ENCODE measurements around the gene SPOCK3. TPM values are rescaled to one million over a fixed set of nuclear protein-coding genes. Genes with fewer than 3 reads are reported as not detected.

SPOCK3 gene
- total RNA-seq, 1 experiment from 2014 or later: not detected

DNA sequence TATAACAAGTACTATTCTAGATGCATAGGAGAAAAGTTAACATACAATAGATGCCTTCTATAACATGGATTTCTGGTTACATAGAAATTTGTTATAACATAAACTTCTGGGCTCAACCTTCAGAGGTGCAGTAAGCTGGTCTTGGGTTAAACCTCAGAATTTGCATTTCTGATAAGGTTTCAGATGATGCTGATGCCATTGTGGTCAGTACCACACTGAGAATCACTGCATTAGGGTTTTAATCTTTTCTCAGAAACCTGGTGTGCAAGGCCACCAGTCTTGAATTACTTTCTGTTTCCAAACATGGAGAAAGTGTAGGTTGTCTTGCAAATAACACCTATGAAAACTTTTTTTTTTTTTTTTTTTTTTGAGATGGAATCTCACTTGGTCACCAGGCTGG lies 146.2 kb downstream of the SPOCK3 start:
- no peaks in the 10 kb centered on the region for H3K27me3 ChIP-seq (replicated peaks; ENCODE audit: insufficient read depth, low read depth, low read length, poor library complexity)
- intact Hi-C loops (cut with micrococcal nuclease; ENCODE audit: unreplicated experiment): no loop called here
- no TSS peak for BruUV-seq (replicated peaks)
- H3K36me3 ChIP-seq (ENCODE audit: insufficient read depth, low read length, poor library complexity, severe bottlenecking): no peaks in the 10 kb centered on the region
- no peak for DNase-seq (ENCODE audit: low spot score)
- TF ChIP-seq CTCF (conservative IDR thresholded peaks at IDR 0.05; ENCODE audit: low read depth, low read length) (no peak), EZH2 (IDR thresholded peaks at IDR 0.05; ENCODE audit: borderline replicate concordance, low read depth, low read length, poor library complexity, severe bottlenecking) (no peak)
- no peak overlapping the region for H3K27ac ChIP-seq (ENCODE audit: low read depth, low read length, poor library complexity, severe bottlenecking)
- H3K4me3 ChIP-seq (ENCODE audit: low read depth, low read length, poor library complexity, severe bottlenecking): no peak overlapping the region
- no peaks in the 10 kb centered on the region for H3K4me1 ChIP-seq (ENCODE audit: insufficient read depth, low read length, poor library complexity, severe bottlenecking)
- POLR2A ChIA-PET (ENCODE audit: low non-redundant PET): no interaction called here
- CTCF ChIA-PET: no interaction called here
- no peaks in the 10 kb centered on the region for H3K9me3 ChIP-seq (ENCODE audit: low read depth, low read length, poor library complexity, severe bottlenecking)

- TF ChIP-seq CTCF (conservative IDR thresholded peaks at IDR 0.05; ENCODE audit: low read depth, low read length) (no peak), EZH2 (IDR thresholded peaks at IDR 0.05; ENCODE audit: borderline replicate concordance, low read depth, low read length, poor library complexity, severe bottlenecking) (no peak)
- no peak overlapping the region for H3K27ac ChIP-seq (ENCODE audit: low read depth, low read length, poor library complexity, severe bottlenecking)
- BruUV-seq (replicated peaks): no TSS peak
- H3K4me1 ChIP-seq (ENCODE audit: insufficient read depth, low read length, poor library complexity, severe bottlenecking): no peaks in the 10 kb centered on the region
- no peaks in the 10 kb centered on the region for H3K27me3 ChIP-seq (replicated peaks; ENCODE audit: insufficient read depth, low read depth, low read length, poor library complexity)
- ChIA-PET CTCF (no interaction called here), POLR2A (ENCODE audit: low non-redundant PET) (no interaction called here)
- no peaks in the 10 kb centered on the region for H3K9me3 ChIP-seq (ENCODE audit: low read depth, low read length, poor library complexity, severe bottlenecking)
- intact Hi-C loops (cut with micrococcal nuclease; ENCODE audit: unreplicated experiment): no loop called here
- no peaks in the 10 kb centered on the region for H3K36me3 ChIP-seq (ENCODE audit: insufficient read depth, low read length, poor library complexity, severe bottlenecking)
- H3K4me3 ChIP-seq (ENCODE audit: low read depth, low read length, poor library complexity, severe bottlenecking): no peak overlapping the region
- DNase-seq (ENCODE audit: low spot score): no peak
Measured at GRCh38 chr4:167084321-167084720, 150.0 kb downstream of the SPOCK3 start.

- no TSS peak for BruUV-seq (replicated peaks)
- ChIA-PET CTCF (no interaction called here), POLR2A (ENCODE audit: low non-redundant PET) (no interaction called here)
- TF ChIP-seq CTCF (conservative IDR thresholded peaks at IDR 0.05; ENCODE audit: low read depth, low read length) (no peak), EZH2 (IDR thresholded peaks at IDR 0.05; ENCODE audit: borderline replicate concordance, low read depth, low read length, poor library complexity, severe bottlenecking) (no peak)
- Histone ChIP-seq H3K4me3 (ENCODE audit: low read depth, low read length, poor library complexity, severe bottlenecking) (no peak overlapping the region), H3K27ac (ENCODE audit: low read depth, low read length, poor library complexity, severe bottlenecking) (no peak overlapping the region), H3K9me3 (ENCODE audit: low read depth, low read length, poor library complexity, severe bottlenecking) (no peaks in the 10 kb centered on the region), H3K27me3 (replicated peaks; ENCODE audit: insufficient read depth, low read depth, low read length, poor library complexity) (no peaks in the 10 kb centered on the region), H3K36me3 (ENCODE audit: insufficient read depth, low read length, poor library complexity, severe bottlenecking) (no peaks in the 10 kb centered on the region), H3K4me1 (ENCODE audit: insufficient read depth, low read length, poor library complexity, severe bottlenecking) (no peaks in the 10 kb centered on the region)
- intact Hi-C loops (cut with micrococcal nuclease; ENCODE audit: unreplicated experiment): no loop called here
- no peak for DNase-seq (ENCODE audit: low spot score)
Measured at GRCh38 chr4:167079762-167080161, 154.5 kb downstream of the SPOCK3 start.
